GM18868 (cell line): ENCODE data around the gene BHLHE23.
"Not testable (repeated sequence)": the region's sequence is repeated elsewhere in the genome, so short reads cannot be mapped to it uniquely, and the experiment has no call there.

Experiments
- ATAC-seq: cut with Tn5 transposase; IDR thresholded peaks from one replicate; pipeline ENCODE4 v1.9.1; 2021; ENCODE audit warnings: mild to moderate bottlenecking, moderate library complexity; ENCODE audit not compliant: unreplicated experiment

BHLHE23 gene

DNA sequence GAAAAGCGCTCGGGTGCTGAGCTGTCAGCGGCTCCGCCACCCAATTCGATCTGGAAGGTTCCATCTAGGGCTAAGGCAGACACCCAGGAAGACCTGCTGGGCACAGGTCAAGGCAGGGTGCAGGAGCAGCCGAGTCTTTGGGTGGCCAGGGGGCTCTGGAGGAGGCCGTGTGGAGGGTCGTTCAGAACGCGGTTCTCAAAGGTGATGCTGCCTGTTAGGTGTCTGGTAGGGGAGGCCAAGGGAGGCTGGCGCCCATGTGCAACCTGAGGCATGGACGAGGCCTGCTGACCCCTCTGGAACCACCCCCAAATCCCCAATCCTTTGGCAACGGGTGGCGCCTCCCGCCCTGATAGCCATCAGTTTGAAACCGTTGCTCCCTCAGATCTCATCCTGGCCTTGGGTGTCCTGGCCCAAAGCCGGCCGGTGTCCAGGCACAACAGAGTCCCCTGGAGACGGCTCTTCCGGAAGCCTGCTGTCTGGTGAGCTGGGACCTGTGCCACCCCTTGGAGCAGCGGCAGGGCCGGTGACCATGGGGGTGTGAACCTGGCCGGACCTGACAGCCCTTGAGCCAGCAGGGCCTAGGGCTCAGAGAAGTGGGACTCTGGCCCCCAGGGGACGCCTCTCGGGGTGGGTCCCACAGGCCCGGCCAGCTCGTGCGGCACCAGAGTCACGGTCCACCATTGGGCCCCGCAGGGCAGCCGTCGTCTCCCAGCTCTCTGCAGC is 43.7 kb downstream of the BHLHE23 start:
- no peak for ATAC-seq

GRCh38 chr20:62962221-62962879 is 44.4 kb downstream of the BHLHE23 start:
- ATAC-seq = no peak

GRCh38 chr20:62961799-62962198 is 45.0 kb downstream of the BHLHE23 start:
- ATAC-seq = no peak

- ATAC-seq = no peak
Measured at GRCh38 chr20:62961310-62961783, 45.4 kb downstream of the BHLHE23 start.

- ATAC-seq = not testable (repeated sequence)
Measured at GRCh38 chr20:62960446-62961309, 46.1 kb downstream of the BHLHE23 start.

- no peak for ATAC-seq
Measured at GRCh38 chr20:62959998-62960436, 46.7 kb downstream of the BHLHE23 start.

GRCh38 chr20:62959101-62959971 is 47.4 kb downstream of the BHLHE23 start:
- no peak for ATAC-seq

DNA sequence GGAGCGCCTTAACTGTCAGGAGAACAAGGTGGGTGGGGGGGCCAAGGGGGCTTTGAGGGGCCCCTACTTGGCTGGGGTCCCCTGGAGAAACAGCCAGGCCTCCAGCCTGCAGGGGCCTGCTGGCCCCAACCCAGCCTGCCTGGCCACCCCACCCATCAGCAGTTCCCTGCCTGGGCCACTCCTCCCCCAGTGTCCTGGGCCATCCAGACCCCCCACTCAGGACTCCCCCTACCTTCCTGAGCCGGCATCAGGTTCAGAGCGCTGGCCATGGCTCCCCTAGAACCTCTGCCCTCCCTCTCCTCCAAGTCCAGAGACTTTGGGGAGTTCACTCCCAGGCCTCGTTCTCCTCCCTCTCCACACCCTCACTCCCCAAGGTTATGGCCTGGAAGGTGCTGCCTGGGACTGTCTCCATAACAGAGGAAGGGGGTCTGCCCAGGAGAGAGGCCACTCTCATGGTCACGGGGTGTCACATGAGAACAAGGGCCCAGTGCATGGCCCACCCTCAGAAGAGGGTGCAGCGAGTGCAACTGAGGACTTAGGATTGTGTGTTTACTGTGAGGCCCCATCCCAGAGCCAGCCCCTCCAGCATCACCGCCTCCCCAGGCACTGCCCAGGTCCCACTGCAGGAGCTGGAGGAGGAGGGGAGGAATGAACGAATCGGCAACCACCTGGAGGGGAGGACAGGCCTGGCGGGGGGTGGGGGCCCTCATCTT is 48.2 kb downstream of the BHLHE23 start:
- ATAC-seq = no peak

DNA sequence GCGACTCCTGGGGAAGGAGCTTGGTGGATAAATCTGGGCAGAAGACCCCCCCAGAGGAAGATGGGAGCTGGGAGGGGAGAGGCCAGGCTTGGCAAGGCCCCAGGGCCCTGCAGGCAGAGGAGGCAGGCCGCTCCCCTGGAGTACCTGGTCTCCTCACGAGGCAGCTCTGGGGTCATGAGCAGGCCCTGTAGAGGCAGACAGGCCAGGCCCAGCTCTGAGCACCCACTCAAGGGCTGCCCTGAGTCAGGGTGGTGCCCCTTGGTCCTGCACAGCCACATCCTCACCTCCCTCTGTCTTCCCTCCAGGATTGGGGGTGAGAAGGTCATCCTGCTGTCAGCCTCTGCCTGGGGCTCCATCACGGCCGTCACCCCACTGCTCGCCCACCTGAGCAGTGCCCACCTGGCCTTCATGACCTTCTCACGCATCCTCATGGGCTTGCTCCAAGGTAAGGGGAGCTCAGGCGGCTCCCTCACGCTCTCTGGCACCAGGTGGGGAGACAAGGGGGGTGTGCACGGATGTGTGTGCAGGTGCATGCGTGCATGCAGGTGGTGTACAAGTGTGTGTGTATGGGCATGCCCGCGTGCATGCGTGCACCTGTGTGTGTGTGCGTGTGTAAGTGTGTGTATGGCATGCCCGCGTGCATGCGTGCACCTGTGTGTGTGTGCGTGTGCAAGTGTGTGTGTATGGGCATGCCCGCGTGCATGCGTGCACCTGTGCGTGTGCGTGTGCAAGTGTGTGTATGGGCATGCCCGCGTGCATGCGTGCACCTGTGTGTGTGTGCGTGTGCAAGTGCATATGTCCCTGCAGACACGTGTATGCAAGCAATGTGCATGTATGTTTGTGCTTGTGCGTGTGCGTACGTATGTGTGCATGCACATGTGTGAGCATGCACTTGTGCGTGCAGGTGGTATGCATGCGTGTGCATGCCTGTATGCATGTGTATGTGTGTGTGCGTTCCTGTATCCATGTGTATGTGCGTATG is 49.3 kb downstream of the BHLHE23 start:
- no peak for ATAC-seq

DNA sequence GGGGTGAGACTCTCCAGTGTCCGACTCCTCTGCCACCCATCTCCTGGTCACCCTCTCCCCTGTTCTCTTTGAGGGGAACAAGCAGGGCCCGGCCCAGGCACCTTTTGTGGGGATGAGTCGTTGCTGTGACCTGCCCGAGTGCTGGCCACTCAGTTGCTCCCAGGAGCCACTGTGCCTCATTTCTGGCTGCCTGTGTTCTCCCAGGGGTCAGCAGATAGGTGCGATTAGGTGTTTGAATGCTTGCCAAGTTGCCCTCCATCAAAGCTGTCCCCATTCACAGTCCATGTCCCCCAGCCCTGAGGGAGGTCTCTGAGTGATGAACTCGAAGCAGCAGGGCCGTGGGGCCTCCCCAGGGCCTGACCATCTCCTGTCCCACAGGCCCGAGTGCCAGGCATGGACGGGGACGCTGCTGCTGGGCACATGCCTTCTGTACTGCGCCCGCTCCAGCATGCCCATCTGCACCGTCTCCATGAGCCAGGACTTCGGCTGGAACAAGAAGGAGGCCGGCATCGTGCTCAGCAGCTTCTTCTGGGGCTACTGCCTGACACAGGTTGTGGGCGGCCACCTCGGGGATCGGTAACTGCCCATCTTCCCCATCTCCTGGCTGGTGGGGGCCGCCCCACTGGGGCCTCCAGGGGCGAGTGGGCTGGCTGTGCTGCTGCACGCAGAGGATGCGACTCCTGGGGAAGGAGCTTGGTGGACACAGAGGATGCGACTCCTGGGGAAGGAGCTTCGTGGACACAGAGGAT is 50.2 kb downstream of the BHLHE23 start:
- no peak for ATAC-seq
